Dermis microvascular lymphatic vessel endothelial cell (primary cell): ENCODE data around the gene TSTD1. TPM values are rescaled to one million over a fixed set of nuclear protein-coding genes. Genes with fewer than 3 reads are reported as not detected.
A peak's percentile ranks its signal among the peaks of the same experiment; 100 is the strongest.
"Not testable (repeated sequence)": the region's sequence is repeated elsewhere in the genome, so short reads cannot be mapped to it uniquely, and the experiment has no call there.

ENCODE experiments used
- DNase-seq, 2 donors: peaks; one replicate each; pipeline versions ENCODE4 v3.0.0 to v3.0.0-alpha.2; 2010; ENCODE audit warnings: low read depth in 2 of 2
- total RNA-seq: library from RNA; depleted of rRNA; stranded (reverse); fragments of >200 nt; gene quantifications from 2 replicates; pipeline ENCODE4 v1.2.1, GENCODE V29; 2014

The TSTD1 gene
- total RNA-seq, 1 donor from 2014 or later = 6.0 TPM

DNA sequence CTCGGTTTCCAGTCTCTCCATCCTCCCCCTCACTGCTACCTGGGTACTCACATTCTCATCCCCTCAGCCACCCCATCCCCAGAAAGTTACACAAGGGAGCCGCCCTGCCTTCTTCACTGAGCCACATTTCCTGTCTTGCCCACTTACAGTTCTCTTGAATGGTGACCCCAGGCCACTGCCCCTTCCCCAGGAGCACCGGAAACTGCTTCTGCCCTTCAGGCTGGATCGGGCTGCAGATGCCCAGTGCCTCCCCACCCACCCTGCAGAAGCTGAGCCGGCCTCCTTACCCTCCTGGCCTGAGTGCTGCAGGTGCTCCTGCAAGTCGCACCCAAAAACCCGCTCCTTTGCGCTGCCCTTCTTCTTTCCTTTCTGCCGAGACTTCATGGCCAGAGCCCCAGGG is 30.5 kb upstream of the TSTD1 start:
- DNase-seq = no peak

DNA sequence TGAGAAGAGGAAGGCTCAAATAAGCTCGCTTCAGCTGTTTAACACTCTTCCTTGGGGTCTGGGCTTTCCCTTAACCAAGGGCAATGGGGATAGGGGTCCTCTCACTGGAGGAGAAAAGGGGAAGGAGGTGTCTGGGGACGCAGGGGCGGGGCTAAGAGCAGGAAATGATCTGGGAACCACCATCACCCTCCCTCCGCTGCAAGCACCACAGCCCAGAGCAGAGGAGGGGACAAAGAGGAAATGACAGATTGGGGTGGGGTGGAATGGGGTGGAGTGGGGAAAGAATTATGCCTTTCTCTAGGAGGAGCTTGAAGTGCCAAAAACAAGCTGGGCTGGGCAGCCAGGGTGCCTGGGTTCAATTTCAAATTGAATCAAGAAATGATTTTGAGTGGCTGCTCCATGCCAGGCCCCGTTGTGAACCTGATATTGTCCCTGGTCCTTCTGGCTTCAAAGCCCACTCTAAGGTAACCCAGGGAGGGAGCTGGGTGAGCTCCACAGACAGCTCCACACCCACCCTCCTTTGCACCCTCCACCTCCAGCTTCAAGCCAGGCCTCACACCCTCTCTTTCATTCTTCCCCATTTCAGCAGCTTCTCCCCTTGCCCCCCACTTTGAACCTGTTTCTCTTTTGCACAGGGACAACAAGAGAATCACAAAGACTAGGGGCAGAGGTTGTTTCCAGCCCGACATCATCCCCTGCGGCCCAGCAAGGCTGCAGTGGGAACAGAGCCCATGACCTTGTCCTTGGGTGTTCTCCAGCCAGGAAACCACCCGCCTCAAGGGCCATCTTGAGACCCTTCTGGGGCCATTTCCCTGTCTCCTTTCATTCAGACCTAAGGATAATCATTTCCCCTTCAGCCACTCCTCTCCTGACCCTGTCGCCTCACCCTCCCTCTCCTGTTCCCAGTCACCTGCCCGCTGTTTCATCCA is 29.8 kb upstream of the TSTD1 start:
- DNase-seq = no peak

DNA sequence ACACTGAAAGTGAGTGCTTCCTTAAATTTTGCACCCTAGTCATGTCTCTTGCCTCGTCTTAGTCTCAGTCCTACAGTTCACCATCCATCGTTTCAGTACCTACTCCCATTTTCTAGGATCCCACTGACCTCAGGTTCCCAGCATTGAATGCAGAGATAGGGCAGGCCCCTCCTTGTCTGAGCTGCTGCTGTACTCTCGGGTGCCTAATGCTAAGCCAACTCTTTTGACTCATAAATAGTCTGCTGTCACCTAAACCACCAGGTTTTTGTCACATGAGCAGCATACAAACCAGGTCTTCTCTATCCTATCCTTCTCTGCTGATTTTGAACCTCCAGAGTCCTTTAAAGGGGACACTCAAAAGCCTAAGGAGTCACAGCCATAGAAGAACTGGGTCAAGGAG is 27.9 kb upstream of the TSTD1 start:
- DNase-seq = no peak

DNA sequence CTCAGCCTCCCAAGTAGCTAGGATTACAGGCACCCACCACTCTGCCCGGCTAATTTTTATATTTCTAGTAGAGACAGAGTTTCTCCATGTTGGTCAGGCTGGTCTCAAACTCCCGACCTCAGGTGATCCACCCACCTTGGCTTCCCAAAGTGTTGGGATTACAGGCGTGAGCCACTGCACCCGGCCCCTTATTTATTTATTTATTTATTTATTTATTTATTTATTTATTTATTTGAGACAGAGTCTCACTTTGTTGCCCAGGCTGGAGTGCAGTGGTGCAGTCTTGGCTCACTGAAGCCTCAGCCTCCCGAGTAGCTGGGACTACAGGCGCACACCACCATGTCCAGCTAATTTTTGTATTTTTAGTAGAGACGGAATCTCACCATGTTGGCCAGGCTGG is 26.9 kb upstream of the TSTD1 start:
- not testable (repeated sequence) for DNase-seq

DNA sequence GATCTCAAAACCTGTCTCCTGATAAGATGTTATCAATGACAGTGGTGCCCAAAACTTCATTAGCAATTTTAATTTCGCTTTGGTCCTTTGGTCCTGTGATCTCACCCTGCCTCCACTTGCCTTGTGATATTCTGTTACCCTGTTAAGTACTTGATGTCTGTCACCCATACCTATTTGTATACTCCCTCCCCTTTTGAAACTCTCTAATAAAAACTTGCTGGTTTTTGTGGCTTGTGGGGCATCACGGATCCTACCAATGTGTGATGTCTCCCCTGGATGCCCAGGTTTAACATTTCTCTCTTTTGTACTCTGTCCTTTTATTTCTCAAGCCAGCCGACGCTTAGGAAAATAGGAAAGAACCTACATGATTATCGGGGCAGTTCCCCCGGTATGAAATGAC is 25.2 kb upstream of the TSTD1 start:
- DNase-seq = not testable (repeated sequence)

DNA sequence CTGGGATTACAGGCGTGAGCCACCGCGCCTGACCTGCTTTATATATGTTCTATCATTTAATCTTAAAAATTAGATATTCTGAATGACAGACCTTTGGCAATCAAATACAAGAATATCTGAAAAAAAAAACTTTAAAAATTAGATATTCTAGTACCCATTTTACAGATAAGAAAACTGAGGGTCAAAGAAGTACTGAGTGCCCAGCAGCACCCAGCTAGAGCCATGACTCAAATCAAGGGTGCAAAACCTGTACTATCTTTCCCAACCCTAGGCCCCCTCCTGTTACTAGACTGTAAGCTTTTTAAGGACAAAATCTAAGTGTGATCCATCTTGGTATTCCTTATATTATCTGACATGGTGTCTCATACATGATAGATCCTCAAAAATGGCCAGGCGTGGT is 22.7 kb upstream of the TSTD1 start:
- DNase-seq = no peak

DNA sequence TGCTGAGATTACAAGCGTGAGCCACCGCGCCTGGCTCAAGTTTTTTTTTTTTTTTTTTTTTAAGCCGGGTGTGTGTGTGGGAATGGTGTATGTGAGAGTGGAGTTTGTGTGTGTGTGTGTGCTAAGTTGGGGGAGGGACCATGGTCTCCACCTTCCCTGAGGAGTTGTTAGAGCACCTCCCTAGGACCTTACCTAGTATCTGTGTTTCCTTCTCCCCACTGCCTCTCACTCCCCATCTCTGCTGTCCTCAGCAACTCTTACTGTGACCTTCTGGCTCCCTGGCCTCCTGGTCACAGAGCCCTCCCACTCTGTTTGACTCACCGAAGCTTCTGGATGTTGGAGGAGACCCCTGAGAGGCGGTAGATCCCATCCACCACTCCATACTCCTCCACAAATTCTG is 20.5 kb upstream of the TSTD1 start:
- DNase-seq = no peak

DNA sequence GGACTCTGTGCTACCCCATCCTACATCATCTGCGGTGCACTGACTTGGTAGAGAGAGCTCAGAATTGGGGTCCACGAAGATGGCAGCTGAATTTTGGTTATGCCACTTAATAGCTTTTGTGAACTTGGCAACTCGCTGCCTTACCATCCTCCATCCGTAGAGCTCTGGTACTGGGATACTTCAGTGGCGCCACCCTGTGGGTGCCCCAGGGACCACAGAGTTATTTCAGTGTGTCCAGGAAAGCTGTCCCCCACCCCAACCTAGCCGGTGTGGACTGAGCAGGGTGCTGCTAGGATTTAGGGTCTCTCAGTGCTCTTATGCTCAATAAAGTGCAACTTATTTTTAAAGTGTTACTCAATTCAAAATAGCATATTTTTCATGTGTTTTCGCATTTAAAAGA is 16.0 kb upstream of the TSTD1 start:
- no peak for DNase-seq

DNA sequence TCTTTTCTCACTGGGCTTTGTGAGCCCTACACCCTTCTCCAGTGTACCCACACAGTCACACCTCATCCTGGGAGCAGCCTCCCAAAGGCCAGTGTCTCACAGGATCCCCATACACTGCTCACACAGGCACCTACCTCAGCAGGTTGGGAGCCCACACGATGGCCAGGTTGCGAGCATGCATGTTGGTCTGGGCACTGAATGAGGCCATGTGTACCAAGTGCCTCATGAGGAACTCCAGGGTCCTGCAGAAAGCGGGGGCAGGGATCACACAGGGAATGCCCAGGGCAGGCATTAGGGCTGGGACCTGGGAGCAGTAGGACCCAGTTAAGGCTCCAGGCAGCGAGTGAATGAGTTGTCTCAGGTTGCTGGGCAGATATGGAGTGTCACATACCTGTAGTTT is 15.5 kb upstream of the TSTD1 start:
- no peak for DNase-seq

DNA sequence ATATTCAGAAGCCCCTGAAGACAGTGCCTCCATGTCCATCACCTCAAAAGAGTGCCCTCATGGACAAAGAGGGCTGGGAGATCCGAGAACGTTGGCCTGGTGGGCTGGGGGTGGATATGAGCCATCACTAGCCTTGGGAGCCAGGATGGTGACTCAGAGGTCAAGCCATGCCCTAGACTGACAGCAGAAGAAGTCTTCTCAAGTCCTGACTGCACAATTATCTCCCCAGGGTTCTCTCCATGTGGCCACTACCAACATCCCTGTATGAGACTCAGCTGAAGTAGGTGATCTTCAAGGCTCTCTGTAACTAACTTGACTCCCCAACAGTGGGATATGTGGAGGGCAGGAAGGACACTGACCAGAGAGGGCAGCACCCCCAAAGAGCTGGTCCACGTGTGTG is 14.1 kb upstream of the TSTD1 start:
- DNase-seq = no peak

DNA sequence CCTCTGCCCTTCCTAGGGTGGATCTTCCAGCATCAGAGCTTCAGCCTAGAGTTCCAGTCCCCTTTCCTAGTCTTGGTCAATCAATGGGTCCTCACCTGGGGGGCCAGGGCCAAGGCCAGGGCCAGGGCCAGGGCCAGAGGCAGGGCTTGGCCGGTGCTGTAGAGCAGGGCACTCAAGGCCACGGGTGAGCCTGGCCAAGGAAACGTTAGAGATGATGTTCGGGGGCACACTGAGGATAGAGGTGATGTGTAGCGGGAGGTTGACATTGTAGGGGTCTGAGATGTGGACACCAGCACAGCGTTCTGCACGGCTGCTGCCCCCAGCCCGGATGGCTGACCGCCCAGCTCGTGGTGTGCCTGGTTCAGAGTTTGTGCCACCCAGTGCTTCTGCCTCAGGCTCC is 12.5 kb upstream of the TSTD1 start:
- no peak for DNase-seq

DNA sequence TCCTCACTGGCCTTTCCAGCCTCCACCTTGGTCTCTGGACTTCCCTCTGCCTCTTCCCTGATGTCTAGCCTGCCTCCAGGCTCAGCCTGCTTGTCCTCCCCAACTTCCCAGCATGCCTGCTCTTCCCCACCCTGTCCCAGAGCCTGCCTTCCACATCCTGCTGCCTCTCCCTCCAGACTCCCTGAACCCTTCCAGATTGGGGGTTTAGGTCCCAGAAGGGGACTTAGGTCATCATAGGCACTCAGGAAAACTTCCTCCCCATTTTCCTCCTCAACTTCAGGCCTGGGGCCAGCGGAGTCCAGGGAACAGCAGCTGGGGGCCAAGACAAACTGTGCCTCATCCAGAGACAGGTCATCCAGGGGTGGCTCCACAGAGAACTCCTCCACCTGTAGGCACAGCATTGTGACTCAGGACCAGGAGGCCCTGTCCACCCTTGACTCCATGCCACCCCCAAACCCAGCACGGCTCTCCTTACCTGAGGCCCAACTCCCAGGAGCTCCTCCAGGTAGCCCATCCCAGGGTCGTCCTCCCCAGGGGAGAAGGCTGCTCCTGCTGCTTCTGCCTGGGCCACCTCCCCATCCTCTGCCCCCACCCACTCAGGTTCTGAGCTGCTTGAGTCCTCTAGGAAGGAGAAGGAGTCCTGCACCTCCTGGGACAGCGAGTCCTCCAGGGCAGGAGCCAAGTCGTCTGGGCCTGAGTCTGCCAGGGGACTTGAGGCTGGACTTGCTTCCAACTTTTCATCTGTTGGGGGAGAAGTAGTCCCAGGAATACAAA is 10.4 kb upstream of the TSTD1 start:
- no peak for DNase-seq

DNA sequence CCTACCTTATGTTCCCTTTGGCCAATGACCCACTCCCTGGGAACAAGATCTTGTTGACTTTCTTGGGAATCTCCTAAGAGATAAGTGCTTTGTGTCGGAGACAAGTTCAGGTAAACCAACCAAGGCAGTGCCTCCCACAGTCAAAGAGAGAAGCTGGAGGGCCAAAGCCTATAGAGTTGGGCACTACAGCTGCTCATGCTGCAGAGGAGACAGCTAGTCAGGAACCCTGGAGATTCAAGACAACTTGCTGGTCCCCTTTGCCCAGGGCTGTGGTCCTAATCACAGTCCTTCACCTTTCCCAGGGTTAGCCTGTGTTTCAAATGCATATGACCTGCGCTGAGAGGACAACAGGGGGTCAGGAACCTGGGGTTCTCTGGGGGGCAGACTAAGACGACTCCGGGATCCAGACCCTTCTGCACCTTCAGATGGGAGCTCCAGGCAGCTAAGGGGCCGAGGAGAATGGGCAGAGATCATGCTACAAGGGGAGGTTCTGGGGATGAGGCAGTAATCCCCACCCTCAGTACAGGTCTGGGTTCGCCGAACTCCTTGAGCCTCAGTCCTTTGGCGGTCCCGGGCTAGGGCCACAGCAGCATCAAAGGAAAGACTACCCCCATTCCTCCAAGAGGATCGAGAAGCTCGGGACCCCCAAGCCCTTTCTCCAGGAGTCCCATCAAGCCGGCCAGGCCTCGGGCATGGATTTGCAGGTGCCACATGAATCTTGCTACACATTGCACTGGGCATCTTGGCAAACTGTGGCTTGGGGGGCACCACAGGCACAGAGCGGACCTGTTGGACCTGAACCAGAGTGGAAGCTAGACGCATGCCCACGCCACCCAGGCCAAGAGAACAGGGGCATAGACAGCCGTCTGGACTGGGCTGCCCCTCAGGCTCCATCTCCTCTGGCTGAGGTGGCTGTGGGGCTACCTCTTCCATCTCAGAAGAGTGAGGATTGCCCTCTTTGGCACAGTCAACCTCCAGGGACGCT is 9.0 kb upstream of the TSTD1 start:
- DNase-seq = no peak

DNA sequence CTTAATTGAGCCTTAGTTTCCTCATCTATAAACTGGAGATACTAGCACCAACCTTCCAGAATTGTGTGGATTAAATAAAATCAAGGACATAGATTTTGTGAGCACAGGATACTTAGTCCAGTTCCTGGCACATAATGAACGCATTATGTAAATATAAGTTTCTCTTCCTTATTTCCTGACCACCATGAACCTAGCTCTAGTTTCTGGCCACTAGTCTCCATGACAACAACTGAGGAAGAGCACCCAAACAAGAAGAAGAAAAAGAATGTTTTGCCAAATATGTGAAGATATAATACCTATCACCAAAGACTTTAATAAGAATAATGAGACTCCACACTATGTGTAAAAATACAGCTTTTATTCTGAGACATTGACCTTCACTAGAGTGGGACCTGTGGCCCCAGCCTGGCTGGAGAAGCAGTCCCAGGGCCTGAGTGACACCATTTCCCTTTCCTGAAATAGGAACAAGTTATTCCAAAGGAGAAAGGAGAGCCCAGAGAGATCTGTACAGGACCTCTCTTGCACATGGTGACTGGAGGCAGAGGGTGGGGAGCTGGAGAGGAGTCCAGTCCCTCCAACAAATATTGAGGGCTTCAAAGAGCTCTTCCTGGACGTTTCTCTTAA is 8.0 kb upstream of the TSTD1 start:
- no peak for DNase-seq

DNA sequence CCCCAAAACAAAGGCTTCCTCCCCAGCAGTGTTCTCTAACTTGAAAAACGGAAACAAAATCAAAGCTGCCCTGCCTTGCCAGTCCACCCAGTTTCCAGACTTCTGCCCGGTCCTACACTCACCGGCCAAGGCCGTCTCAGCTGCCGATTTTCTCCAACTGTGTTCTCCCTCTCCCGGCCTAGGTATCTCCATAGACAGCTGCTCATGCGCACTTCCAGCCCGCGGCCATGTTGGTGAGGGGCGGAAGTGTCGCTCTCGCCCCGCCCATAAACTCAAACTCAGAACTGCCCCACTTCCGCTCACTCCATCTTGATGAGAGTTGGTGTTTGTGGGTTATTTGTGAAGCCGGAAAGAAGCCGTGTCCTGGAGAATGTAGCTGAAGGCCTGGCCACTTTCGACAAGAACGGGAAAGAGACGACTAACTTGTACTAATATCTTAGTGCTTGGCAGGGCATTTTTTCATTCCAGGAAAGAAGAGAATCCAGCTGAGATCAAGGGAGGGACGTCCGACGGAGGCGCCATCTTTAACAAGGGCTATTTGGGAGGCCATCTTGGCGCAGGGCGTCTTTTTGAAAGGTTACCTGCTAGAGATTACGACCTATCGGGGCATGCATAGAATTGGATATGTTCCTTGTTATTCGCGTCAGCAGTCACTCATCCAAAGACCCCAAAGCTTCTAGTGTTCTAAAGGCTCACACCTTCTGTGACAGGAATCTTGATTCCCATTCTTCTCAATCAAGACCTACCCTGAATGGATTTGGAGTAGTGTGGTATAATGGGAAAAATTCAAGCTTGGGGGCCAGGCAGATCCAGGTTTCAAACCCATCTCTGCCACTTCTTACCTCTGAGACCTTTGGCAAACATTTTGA is 7.2 kb upstream of the TSTD1 start, which contains the start of gene USF1:
TSS of gene USF1 (minus strand) at position 242 of the 869 bp plus-strand sequence. CDS start 2,702 bp downstream, outside the sequence.
- DNase-seq = peak; percentile 91 to 97

DNA sequence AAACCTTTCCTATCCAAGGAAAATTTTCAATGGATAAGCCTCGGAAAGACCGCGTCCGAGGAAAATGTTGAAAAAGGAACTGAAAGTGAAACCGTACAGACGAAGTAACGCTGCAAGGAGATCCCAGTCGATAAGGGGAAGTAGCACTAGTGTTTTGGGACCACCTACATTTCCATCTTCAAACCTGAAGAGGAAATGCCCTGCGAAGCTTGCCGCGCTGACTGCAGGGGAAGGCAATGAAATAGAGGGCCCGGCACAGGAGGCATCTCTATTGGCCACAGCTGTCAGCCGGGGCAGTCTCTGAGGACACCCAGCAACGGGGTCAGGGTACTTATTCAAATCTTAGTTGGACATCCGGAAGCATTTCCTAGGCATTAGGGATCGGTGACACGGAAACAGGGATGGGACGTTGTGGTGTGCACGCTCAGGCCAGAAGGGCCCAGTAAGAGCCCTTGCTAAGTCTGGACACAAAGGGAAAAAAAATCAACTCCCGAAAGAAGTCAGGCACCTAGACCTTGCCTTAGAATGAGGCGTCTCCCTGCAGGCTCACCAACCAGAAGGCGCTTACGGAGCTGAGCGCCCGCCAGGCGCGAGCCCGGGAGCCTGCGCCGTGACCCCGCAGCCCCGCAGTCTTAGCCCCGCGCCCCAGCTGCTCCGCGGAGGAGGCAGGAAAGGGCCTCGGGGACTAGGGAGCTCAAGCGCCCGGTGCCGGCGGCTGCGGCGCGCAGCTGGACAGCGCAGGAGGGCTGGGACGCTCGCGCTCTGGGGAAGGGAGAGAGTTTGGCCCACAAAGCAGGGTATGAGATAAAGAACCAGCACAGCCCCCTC is 6.4 kb upstream of the TSTD1 start:
- peak; percentile 20 to 67 for DNase-seq

DNA sequence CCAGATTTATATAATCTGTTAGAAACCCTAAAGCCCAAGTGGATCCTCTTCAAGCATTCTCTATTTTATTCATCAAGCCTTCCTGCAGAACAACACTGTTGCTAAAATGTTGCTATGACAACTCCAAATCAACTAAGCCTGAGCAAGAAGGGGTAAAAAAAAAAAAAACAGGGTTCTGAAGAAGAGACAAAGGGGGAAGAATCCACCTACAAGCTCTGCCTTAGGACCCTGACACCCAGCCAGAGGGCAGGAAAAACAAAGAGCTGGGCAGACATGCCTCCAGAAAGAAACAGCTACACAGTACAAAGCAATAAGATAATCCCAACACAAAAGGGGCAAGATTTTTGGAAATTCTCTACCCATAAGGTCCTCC is 5.8 kb upstream of the TSTD1 start:
- peak in 1 of 2 donors; percentile 15 for DNase-seq

DNA sequence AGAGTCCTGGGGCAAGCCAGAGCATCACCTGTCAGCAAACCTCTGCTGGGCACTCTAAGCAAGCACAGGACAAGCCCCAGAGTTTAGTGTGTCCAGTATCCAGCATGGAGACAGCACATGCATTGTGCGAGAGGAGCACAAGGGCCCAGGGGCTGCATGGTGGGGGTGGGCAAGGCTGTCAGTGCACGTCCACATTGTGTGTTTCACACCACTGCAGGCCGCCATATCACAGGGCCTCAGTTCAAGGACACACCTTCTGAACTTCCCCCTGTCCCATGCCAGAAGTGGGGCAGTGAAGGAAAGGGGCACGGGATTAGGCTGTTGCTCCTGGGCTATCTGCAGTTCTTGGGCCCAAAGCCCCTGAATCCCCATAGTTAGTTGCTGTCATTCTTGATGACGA is 782 bp upstream of the TSTD1 start:
- DNase-seq = no peak

DNA sequence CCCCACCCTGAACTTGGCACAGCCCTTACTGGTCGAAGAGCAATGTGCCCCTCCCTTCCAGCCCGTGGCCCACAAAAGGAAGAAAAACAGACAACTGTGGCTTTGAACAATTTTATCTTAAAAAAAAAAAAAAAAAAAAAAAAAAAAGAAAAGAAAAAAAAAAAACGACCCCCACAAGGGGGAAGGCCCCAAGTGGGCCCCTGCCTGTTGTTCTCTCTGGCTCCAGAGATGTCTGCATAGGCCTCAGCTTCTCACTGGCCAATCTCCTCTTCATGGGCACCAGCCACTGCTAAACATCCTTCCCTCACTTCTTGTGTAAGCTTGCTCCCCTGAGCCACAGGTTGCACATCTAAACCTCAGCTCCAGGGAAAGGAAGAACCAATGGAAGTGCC is 386 bp upstream of the TSTD1 start:
- no peak for DNase-seq
